ENCODE data around the gene ARHGAP15. TPM values are rescaled to one million over a fixed set of nuclear protein-coding genes. Genes with fewer than 3 reads are reported as not detected.

Gene ARHGAP15
- polyA plus RNA-seq, 1 experiment, result not detected

GRCh38 chr2:143355870-143356269 is 226.7 kb downstream of the ARHGAP15 start:
- ChIA-PET CTCF (no interaction called here), POLR2A (no interaction called here)
- no peak for TF ChIP-seq CTCF (IDR thresholded peaks at IDR 0.05; ENCODE audit: insufficient read depth, low read depth, low read length)
- no peaks in the 10 kb centered on the region for H3K36me3 ChIP-seq (ENCODE audit: control insufficient read depth, insufficient read depth, low read length)
- DNase-seq (ENCODE audit: low read depth), result no peak
- no peak overlapping the region for H3K4me3 ChIP-seq (ENCODE audit: low read depth, low read length)
- no peaks in the 10 kb centered on the region for H3K27me3 ChIP-seq (ENCODE audit: control insufficient read depth, insufficient read depth, low read length)

GRCh38 chr2:143356336-143356735 is 227.1 kb downstream of the ARHGAP15 start:
- Histone ChIP-seq H3K4me3 (ENCODE audit: low read depth, low read length) (no peak overlapping the region), H3K27me3 (ENCODE audit: control insufficient read depth, insufficient read depth, low read length) (no peaks in the 10 kb centered on the region), H3K36me3 (ENCODE audit: control insufficient read depth, insufficient read depth, low read length) (no peaks in the 10 kb centered on the region)
- DNase-seq (ENCODE audit: low read depth), result no peak
- POLR2A ChIA-PET, result no interaction called here
- CTCF ChIA-PET, result no interaction called here
- TF ChIP-seq CTCF (IDR thresholded peaks at IDR 0.05; ENCODE audit: insufficient read depth, low read depth, low read length), result no peak

- H3K36me3 ChIP-seq (ENCODE audit: control insufficient read depth, insufficient read depth, low read length), result no peaks in the 10 kb centered on the region
- ChIA-PET POLR2A (interaction anchor here (0.6 kb wide), 1 partner anchor 1865 kb away, joined by 3 read pairs; no protein-coding TSS in a partner anchor), CTCF (no interaction called here)
- no peaks in the 10 kb centered on the region for H3K27me3 ChIP-seq (ENCODE audit: control insufficient read depth, insufficient read depth, low read length)
- TF ChIP-seq CTCF (IDR thresholded peaks at IDR 0.05; ENCODE audit: insufficient read depth, low read depth, low read length), result no peak
- DNase-seq (ENCODE audit: low read depth), result no peak
- H3K4me3 ChIP-seq (ENCODE audit: low read depth, low read length), result no peak overlapping the region
These were observed 227.7 kb downstream of the ARHGAP15 start for GRCh38 chr2:143356736-143357446.

- POLR2A ChIA-PET, result no interaction called here
- CTCF ChIA-PET, result no interaction called here
These were observed 228.7 kb downstream of the ARHGAP15 start for GRCh38 chr2:143357966-143358365.

GRCh38 chr2:143361346-143361745 is 232.1 kb downstream of the ARHGAP15 start:
- ChIA-PET CTCF (no interaction called here), POLR2A (no interaction called here)

More at GRCh38 chr2:143357966-143358365, 228.7 kb downstream of the ARHGAP15 start:
- Histone ChIP-seq H3K27me3 (ENCODE audit: control insufficient read depth, insufficient read depth, low read length) (no peaks in the 10 kb centered on the region), H3K36me3 (ENCODE audit: control insufficient read depth, insufficient read depth, low read length) (no peaks in the 10 kb centered on the region), H3K4me3 (ENCODE audit: low read depth, low read length) (no peak overlapping the region)
- DNase-seq (ENCODE audit: low read depth), result no peak
- TF ChIP-seq CTCF (IDR thresholded peaks at IDR 0.05; ENCODE audit: insufficient read depth, low read depth, low read length), result no peak

More at GRCh38 chr2:143361346-143361745, 232.1 kb downstream of the ARHGAP15 start:
- Histone ChIP-seq H3K4me3 (ENCODE audit: low read depth, low read length) (no peak overlapping the region), H3K27me3 (ENCODE audit: control insufficient read depth, insufficient read depth, low read length) (no peaks in the 10 kb centered on the region), H3K36me3 (ENCODE audit: control insufficient read depth, insufficient read depth, low read length) (no peaks in the 10 kb centered on the region)
- TF ChIP-seq CTCF (IDR thresholded peaks at IDR 0.05; ENCODE audit: insufficient read depth, low read depth, low read length), result no peak
- no peak for DNase-seq (ENCODE audit: low read depth)
